HG03103 (cell line): ENCODE data around the gene SNTG2.

Experiments
- ATAC-seq: cut with Tn5 transposase; IDR thresholded peaks from one replicate; pipeline ENCODE4 v1.9.1; 2021; ENCODE audit warnings: low read depth; ENCODE audit not compliant: unreplicated experiment

SNTG2 gene

DNA sequence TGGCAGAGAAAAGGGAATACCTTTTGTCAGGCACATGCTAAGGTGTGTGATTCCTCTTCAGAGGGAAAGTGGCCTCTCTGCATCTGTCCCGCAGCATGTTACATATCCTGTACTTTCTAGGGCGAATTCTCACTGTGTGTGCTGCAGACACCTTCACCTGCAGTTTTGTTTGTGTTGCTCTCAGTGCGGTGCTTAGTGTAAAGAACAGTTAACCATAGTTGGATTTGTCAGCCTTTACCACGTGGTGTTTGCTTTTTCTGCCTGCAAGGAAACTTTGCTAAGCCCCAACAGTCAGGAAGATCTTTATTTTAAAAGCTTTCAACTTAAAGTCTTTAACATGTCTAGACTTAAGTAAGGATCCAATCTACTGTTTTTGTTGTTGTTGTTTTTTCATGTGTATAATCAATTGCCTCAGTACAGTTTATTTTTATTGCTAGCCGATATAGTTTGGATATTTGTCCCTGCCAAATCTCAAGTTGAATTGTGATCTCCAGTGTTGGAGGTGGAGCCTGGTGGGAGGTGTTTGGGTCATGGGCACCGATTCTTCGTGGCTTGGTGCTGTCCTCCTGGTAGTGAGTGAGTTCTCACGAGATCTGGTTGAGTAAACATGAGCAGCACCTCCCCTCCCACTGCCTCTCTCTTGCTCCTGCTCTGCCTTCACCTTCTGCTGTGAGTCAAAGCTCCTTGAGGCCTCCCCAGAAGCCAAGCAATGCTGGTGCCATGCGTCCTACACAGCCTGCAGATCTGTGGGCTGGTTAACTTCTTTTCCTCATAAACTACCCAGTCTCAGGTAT is 90.6 kb downstream of the SNTG2 start:
- no peak for ATAC-seq

- ATAC-seq: peak; percentile 70
Observed at GRCh38 chr2:1045109-1045508, 94.5 kb downstream of the SNTG2 start.

DNA sequence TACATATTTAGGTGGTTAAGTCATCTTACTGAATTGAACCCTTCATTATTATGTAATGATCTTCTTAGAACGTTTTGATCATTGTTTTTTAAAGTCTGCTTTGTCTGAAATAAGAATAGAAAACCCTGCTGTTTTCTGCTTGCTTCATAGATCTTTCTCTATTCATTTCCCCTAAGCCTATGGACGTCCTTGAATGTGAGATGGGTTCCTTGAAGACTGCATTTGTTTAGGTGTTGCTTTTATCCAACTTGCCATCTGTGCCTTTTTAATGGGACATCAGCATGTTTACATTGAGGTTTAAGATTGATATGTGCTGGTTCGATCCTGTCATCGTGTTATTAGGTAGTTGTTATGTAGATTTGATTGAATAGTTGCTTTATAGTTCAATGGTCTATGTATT is 95.4 kb downstream of the SNTG2 start:
- no peak for ATAC-seq

- no peak for ATAC-seq
Observed at GRCh38 chr2:1047485-1047884, 96.8 kb downstream of the SNTG2 start.

DNA sequence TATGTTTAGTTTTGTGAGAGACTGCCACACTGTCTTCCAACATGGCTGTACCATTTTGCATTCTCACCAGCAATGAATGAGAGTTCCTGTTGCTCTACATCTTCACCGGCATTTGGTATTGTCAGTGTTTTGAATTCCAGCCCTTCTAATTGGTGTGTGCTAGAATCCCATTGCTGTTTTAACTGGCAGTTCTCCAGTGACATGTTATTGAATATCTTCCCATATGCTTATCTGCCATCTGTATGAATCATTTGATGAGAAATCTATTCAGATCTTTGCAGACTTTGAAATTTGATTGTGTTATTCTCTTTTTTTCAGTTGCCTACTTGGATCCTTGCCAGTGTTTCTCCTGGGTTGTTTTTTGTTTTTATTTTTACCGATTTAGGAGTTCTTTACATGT is 99.0 kb downstream of the SNTG2 start:
- ATAC-seq: no peak

DNA sequence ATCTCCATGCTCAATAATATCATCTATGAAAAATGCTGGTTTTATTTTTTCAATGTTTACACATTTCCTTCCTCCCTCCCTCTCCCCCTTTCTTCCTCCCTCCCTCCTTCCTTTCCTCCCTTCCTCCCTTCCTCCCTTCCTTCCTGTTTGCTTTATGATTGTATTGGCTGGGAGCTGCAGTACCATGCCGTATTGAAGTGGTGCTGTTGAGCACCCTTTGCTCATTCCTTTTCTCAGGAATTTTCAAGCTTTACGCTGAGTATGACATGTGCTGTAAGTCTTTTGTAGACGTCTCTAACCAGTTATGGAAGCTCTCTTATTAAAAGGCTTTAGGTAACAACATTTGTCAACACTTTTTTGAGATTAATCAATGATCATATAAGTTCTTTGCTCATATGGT is 100.4 kb downstream of the SNTG2 start:
- ATAC-seq: no peak

DNA sequence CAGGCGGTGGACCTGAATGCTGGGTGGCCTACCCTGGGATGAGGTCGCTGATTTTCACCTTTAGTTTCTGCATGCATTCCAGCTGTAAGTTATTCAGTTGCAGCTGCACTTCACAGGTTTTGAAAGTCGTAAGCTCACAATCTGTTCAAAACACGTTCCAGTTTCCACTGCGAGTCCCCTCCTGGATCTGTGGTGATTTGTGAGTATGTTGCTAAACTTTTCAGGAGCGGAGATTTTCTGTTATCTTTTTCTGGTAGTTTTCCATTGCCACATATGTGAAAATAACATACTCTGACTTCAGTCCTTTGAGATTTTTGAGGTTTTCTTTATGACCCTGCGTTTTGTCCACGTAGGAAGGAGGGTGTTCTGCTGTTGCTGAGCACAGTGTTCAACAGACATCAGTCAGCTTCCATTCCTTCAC is 102.1 kb downstream of the SNTG2 start:
- no peak for ATAC-seq

- ATAC-seq: no peak
Observed at GRCh38 chr2:1053786-1054185, 103.1 kb downstream of the SNTG2 start.

DNA sequence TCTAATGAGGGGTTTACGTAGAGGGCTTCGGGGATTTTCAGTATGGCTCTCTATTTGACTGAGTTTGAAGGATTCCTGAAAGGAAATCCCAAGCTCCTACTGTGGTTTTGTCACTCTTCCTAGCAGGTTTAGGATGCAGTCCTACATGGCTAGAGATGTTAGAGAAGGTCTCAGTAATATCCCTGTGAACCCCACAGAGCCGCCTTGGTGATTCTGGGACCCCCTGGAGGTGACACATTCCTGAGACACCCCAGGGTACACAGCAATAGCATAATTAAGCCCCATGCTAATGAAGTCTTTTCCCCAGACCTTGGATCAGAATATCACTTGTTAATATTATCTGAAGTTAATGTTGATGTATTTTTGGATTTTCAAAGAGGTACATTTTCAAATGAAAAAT is 103.8 kb downstream of the SNTG2 start:
- ATAC-seq: no peak

GRCh38 chr2:1055014-1055595 is 104.5 kb downstream of the SNTG2 start:
- no peak for ATAC-seq

GRCh38 chr2:1060372-1060771 is 109.7 kb downstream of the SNTG2 start:
- ATAC-seq: no peak

- ATAC-seq: no peak
Observed at GRCh38 chr2:1060987-1061386, 110.3 kb downstream of the SNTG2 start.

DNA sequence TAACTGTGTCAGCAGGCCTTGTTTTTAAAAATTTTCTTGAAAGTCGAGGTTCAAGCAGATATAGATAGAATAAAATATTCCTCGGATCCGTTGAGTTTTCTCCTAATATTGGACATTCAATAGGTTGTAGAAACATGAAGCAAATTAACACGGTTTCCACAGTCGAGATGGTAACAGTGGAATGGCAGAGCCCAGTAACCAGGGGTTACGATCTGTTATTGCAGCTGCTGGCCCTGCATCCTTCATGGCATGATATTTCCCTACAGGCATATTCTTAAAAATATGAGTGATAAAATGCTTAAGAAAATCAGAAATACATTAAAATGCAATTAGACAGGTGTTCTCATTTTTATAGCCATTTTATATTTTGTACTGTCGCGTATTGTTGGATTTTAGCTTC is 117.6 kb downstream of the SNTG2 start:
- ATAC-seq: no peak

DNA sequence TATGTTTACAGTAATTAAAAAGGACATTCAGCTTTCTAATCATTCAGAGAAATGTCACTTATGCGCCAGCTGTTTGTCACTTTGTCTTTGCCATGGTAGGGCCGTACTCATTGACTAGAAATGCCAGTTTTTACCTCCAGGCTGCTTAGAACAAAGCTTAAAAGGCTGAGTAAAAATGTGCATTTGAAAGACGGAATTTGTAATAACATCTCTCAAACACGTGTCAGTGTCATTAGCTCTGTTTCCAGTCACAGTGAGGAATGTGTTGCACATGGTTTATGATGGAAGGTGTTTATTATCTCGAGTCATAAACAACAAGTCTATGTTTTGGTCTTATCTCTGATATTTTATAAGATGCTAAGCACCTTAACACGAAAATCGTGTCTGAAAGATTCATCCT is 118.2 kb downstream of the SNTG2 start:
- ATAC-seq: no peak

- no peak for ATAC-seq
Observed at GRCh38 chr2:1069847-1070246, 119.2 kb downstream of the SNTG2 start.

GRCh38 chr2:1070601-1071000 is 120.0 kb downstream of the SNTG2 start:
- ATAC-seq: no peak

DNA sequence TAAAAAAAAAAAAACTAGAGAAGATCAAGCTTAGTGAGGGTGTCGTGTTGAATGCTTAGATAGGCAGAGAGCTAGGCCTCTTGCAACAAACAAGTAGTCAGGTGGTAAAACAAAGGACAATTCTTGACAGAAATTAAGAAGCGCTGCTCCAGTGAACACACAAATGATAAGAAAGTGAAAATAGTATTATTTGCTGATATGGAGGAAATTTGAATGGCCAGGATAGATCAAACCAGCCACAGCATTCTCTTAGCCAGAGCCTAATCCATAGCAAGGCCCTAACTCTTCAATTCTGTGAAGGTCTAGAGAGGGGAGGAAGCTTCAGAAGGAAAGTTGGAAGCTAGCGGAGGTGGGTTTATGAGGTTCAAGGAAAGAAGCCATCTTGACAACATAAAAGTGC is 121.0 kb downstream of the SNTG2 start:
- no peak for ATAC-seq

DNA sequence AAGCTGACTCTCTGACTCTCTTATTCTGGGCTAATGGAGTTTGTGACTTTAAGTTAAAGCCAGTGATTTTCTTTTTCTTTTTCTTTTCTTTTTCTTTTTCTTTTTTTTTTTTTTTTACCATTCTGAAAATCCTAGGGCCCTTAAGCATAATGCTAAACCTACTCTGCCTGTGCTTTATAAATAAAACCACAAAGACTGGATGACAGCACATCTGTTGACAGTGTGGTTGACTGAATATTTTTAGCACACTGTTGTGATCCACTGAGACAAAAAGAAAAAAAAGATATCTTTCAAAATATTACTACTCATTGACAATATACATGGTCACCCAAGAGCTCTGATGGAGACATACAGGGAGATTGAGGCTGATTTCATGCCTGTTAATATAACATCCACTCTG is 121.6 kb downstream of the SNTG2 start:
- ATAC-seq: no peak

DNA sequence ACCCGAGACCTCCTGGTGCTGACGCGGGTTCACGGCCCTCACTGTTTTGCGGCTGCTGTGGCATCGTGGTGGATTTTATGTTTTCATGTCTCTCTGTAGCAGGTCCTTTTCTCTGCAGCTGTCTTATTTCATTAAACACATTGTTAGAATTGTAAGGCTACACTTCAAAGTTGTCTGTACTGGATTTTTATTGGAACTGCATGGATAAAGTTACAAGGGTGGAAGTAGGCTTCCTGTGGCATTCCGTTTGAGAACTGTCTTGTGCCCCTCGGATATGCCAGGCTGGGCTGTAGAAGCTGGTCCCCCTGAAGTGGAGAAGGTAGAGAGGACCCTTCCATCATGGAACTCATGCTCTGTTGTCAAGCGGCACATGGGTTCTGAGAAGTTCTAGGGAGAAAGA is 127.3 kb downstream of the SNTG2 start:
- ATAC-seq: no peak

DNA sequence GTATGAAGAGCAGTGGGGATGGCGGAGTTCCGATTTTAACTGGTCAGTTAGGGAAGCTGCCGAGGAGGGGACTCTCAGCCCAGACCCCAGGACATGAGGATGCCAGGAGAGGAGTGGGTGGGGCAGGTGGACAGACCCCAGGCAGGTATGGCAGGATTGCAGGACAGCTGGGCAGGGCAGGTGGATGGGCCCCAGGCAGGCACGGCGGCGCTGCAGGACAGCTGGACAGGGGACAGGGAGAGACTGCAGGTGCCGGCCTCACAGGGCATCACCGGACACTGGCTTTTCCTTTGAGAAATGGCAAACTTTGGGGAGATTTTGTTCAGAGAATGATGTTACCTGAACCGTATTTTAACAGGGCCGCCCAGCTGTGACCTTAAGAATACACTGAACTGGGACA is 127.7 kb downstream of the SNTG2 start:
- no peak for ATAC-seq

DNA sequence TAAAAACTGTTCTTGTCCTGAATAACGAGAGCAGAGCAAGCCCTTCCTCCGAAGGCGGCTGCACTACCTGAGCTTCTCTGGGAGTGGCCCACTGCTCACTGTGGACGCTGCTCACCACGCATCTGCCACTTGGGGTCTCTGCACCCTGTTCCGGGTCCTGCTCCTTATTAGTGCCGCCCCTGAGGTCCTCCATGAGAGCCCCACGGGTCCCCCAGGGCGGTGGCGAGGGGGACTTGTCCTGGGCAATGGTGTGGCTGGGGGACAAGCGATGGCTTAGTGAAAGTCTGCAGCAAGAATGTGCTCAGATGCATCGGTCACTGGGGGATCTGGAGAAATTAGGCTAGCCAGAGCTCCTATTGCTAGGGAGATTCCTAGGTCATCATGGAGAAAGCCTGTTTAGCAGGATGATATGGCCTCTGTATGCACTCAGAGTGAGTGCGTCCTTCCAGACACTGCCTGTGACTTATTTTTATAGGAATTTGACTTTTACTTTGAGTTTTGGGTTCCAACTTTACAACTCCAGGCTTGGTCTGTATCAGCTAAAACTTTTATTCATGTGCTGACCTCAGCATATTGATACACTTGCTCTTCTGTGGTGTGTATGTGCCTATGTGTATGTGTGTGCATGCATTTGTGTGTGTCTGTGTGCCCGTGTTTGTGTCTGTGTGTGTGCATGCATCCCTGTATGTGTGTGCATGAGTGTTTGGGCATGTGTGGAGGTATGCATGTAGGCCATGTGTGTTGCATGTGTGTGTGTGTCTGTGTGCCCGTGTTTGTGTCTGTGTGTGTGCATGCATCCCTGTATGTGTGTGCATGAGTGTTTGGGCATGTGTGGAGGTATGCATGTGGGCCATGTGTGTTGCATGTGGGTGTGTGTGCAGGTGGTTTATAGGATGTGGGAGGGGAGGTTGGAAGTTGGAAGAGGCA is 129.5 kb downstream of the SNTG2 start:
- no peak for ATAC-seq
